NCI-H2081 treated with DMSO at 0.1 percent for 48 hours (cell line): Measurements from ENCODE around the gene C2orf68.
"Not testable (repeated sequence)": the region's sequence is repeated elsewhere in the genome, so short reads cannot be mapped to it uniquely, and the experiment has no call there.

ENCODE experiments used
- DNase-seq: peaks from one replicate; lab custom pipeline; 2025; lab: John Stamatoyannopoulos, UW

The C2orf68 gene

DNA sequence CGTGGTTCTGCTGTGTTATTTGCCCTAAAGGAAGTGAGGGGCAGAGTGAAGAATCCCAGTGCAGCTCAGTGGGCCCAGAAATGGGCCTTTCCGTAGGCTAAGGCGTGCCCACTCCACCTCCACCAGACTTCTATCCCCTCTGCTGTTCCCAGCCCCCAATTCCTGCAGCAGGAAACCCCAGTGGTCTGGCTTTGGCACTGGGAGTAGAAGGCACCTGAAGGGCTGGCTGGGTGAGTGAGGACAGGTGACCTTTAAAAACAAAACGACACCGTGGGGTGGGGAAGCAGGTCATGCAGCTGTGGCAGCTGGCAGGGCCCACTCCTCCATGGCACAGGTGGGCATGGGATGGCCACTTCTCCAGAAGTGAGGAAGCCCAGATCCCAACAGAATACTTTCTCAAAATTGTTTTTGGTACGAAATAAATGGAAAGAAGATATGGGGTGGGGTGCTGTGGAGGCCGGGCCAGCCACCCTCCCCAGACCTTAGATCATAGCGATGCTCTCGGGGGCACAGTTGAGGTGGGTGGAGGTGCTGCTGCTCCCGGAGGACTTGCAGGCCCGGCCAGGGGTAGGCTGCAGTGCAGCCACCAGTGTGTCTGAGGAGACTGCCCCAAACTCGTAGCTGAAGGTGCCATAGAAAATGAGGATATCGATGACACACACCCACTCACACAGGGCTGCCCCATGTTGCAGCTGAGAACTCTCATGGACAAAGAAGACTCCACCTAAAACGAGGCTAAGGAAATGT, 13.1 kb downstream of the C2orf68 start:
- DNase-seq: no peak

DNA sequence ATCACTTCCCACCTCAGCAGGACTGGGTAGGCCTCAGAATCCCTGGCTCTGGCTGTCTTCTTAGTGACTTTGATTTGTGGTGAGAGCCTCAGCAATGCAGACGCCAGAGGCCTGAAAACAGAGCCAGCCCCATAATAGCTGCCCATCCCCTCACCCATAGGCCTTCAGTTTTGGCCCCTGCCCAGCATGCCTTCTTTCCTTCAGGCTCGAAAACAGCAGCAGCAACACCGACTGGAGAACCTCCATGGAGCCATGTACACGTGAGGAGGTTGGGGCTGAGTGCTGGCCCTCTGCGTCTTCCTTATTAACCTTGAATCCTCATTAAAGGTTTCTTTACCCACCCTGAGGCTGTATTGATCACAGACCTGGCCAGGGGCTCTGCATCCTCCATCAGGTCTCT, 14.6 kb downstream of the C2orf68 start:
- DNase-seq: no peak

DNA sequence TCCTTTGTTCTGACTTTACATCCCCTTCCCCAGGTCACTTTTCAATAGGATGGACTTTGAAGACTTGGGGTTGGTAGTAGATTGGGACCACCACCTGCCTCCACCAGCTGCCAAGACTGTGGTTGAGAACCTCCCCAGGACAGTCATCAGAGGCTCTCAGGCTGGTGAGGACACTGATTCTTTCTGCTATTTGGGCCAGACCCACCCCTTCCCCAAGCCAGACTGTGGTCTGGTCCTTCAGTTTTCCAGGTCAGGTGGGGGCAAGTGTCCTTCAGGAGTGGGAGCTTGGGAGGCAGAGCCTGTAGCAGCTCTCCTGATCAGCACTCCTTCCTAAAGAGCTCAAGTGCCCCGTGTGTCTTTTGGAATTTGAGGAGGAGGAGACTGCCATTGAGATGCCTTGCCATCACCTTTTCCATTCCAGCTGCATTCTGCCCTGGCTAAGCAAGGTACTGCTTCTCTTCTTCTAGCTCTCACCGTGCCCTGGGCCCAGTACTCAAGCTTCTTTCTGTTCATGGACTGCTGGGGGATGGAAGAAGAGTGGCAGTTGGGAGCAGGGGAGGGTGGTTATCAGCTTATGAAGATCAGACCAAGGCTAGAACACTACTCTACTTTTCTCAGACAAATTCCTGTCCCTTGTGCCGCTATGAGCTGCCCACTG, 15.3 kb downstream of the C2orf68 start:
- DNase-seq: no peak

DNA sequence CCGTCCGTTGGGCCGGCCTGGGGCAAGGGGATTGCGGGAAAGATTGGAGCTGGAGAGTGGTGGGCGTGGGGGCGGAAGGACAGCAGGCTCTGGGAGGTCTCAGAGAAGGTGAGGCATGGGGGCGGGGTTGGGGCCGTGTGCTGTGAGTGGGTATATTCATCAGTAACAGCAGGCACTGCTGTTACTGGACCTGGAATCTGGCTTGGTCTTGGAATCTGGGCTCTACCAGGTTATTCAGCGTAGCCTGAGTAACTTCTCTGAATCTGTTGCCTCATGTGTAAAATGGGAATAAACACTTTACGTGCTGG, 15.9 kb downstream of the C2orf68 start:
- no peak for DNase-seq

DNA sequence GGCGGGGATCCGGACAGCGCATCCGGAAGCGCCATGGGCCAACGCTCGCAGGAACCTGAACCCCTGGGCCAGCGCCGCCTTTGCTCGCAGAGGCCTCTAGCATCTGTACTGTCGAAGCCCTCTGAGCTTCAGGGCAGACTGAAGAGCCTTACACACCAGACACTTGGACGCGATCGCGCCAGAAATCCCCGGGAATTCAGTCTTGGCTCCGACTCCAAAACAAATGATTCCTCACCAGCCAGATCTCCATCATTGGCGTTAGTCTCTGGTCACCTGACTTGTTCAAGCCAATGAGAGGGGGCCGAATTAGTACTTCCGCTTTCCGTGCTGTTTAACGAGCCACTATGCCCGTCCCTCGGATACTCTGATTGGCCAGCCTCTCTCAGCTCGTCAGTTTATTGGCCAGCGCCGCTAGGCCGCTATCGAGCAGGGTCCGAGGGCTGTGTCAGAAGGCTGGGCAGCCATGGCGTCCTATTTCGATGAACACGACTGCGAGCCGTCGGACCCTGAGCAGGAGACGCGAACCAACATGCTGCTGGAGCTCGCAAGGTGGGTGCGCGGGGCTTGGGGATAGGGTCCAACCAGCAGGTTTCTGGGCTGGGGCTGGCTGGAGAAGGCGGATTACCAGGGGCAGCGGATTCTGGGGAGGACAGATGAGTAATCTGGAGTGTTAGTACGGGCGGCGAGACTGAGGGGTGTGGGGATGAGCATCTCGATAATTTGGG, 16.4 kb downstream of the C2orf68 start, which contains the start of gene RNF181:
RNF181 (plus strand) TSS at position 445 of the 725 bp plus-strand sequence; CDS start at position 464, 19 bp downstream.
- DNase-seq: peak; percentile 83

DNA sequence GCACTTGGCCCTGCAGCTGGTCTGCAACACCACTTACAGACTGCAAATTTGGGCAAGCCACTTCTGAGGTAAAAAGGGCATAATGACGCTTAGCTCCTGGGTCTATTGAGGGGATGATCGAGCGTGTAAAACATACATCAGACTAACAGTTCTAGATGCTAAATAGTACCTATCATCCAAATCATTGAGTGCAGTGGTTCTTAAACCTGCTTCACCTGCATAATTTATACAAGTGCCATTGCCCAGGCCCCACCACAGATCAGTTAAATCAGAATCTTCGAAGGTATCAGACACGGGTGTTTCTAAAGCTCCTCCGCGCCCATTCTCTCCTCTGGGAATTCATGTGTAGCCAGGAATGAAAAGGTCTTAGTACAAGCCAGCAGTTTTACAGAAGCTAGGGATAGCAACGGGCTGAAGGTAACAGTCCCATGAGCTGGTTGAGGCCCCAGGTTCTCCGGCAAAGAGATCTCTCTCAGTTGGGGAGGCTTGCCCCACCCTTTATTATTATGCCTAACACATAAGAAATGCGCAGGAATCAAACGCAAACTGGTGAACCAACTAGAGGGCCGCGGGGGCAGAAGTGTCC, 17.1 kb downstream of the C2orf68 start:
- no peak for DNase-seq

DNA sequence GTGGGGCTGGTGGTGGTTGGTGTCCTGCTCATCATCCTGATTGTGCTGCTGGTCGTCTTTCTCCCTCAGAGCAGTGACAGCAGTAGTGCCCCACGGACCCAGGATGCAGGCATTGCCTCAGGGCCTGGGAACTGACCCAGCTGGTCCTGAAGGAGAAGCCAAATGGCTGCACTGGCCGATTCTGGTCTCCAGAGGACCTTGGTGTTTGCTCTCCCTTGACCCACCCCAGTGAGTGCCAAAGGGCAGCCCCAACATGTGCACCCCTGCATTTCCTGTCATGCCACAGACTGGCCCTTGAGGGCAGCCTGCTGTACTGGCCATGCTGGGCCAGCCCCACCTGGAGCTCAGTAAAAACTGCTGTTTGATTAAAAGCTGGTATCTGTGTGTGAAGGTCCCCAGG, 18.8 kb downstream of the C2orf68 start:
- no peak for DNase-seq

DNA sequence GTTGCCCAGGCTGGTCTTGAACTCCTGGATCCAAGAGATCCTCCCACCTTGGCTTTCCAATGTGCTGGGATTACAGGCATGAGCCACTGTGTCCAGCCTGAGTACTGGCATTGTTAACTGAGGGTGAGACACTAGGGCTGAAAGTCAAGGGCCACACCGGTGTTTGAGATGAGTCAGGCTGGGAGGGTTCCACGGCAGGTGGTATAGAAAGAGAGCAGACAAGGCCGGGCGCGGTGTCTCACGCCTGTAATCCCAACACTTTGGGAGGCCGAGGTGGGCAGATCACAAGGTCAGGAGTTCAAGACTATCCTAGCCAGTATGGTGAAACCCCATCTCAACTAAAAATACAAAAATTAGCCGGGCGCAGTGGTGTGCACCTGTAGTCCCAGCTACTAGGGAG, 19.6 kb downstream of the C2orf68 start:
- DNase-seq: not testable (repeated sequence)

DNA sequence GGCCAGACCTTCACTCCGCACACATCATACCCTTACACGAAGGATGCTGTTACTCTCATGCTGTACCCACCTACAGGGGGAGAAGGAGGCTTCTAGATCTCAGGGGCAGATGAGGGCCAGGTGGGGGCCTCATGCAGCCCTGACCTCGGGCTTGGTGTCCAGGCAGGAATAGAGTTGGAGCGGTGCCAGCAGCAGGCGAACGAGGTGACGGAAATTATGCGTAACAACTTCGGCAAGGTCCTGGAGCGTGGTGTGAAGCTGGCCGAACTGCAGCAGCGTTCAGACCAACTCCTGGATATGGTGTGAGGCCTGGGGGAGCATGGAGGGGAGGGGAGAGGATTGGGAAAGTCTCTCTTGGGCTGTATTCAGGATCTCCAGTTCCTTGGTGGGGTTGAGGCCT, 20.3 kb downstream of the C2orf68 start:
- no peak for DNase-seq

DNA sequence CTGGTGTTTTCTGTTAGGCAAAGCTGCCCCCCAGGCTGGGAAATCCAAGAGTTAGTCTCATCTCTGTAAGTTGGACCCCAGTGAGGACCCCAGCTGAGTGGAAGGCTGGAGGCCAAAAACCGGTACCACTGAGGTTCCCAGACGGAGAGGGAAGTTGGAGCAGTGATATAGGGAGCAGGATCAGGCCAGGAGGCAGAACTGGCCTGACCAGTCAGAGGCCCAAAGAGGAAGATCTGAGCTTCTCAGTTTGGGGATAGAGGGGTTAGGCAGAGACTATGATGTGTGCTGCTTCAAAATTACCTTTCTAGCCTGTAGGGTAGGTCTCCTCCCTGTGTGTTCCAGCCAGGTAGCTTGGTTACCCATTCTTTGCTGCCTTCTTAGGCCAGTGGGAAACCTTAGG, 20.9 kb downstream of the C2orf68 start:
- no peak for DNase-seq

DNA sequence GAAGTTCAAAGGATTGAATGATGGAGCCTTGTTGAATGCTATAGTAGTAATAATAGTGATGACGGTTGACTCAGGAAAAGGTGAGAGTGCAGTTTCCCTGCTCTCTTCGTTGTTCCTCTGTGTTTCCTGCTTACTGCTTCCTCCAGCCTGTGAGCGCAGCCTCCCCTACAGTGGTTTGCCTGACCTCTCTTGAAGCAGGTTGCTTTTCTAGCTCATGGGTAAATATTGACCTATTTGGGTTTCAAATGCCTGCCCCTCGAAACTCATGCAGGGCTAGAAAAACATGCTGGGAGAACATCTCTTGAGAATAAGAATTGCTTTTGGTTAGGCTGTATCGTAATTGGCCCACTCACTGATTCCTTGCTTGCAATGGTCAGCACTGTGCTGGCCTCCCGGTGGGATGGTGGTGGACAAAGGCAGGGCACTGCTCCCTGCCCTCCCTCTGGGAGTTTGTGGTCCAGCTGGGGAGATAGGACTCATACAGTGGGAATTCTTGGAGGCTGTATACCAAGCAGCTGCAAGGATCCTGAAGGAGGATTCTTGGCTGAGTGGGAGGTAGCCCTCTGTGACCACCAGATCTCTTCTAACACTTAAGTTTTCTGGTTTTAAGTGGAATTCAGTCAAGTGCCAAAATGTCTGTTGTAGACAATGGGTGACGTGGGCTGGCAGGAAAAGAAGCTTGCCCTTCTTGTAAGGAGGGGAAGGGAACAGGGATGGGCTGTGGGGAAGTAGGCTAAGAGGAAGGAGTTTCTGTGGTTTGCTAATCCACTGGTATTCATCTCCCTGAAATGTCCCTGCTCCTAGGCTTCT, 21.7 kb downstream of the C2orf68 start:
- no peak for DNase-seq

DNA sequence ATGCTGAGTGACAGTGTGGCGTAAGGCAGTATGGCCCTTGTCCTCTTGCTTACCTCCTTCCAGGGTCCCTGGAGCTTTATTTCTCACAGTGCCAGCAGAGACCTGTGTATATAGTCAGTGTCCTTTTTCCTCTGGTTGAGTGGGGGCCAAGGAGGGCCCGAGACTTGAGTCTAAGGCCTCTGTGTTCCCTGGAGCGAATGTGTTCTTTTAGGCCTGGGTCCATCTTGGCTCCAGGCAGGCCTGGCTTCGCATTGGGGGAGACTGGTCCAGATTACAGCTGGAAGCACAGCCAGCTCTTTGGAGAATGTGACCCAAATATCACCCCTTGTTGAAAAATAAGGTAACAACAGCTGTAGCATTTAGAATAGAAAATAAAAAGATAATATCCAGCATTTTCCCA, 22.7 kb downstream of the C2orf68 start:
- DNase-seq: no peak

DNA sequence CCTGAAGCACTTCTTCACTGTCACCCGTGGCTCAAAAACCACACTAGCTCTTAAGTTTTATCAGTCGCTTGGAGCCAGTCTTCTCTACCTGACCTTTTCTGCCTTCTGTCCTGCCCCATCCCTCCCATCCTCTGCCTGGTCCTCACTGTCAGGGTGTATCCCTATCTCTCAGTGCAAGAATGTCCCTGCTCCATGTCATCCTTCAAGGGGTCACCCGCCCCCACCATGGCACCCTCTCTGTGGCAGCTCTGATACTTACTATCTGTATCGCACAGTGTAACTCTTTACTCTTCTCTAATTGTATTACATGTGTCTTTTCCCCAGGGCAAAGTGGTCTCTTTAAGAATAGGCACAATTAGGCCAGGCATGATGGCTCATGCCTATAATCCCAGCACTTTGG, 23.2 kb downstream of the C2orf68 start:
- DNase-seq: no peak

DNA sequence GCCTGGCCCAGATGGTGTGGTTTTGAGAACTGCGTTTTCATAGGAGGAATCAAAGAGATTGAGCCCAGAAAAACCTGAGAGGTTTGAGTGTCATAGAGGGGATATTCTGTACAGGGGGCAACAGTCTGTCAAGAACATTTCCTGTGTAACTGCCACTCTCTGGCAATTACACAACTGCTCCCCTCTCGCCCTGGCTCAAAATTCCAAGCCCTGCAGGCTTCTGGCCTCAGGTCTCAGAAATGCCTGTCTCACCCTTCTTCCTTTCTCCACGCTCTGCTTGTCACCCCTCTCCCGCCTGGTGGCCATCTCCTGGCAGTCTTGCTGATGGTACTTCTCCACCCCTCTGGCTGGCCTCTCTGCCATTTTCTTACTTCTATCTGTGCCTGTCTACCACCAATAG, 23.6 kb downstream of the C2orf68 start:
- no peak for DNase-seq

DNA sequence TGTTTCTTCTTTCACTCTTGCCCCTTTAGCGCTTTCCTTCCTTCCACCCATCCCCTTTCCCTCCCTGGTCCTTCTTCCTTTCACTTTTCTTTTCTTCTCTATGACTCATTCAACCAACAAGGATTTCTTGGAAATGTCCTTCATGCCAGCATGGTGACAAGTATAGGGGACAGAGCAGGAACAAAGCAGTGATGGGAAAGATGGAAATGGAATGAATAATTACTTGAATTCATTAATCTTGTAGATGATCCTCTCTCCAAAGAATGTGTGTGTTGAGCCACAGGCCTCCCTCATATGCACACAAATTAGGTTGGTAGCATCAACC, 26.1 kb downstream of the C2orf68 start:
- no peak for DNase-seq

DNA sequence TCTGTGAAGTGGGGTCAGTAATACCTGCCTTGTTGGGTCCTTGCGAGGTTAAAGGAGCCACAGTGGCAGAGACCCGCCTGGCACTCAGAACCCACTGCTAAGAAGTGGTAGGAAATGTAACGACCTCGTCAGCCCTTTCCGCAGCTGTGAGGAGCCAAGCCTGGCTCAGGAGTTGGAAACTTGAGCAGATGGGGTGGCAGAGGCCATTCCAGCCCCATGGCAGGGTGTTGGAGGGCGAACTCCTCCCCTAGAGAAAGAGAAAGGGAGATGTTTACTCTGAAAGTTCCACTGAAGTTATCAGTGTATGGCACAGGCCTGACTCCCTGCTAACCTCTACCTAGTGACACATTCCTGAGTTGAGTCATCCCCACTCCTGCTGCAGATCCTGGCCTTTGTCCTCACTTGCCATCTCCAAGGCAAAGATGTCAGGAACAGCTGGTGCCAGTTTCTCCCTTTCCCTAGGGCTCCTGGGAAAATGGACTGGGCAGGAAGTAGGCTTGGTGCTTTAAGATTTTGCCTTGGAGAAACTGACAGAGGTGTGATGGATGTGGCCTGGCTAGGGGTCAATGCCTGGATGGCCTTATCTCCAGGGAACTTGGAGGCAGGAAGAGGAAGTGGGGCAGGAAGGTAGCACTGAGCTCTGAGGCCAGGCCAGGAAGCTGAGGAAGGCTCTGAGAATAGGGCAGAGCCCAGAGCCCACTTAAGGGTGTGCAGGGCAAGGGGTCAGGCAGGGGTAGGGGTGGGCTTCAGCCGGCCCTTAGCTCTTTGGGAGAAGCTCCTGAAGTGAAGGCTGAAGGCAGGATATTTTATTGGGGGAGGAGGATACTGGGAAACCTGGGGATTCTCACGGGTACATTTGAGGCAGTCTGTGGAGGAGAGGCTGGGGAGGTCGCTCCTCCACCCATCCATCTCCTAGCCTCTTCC, 26.7 kb downstream of the C2orf68 start:
- DNase-seq: no peak

DNA sequence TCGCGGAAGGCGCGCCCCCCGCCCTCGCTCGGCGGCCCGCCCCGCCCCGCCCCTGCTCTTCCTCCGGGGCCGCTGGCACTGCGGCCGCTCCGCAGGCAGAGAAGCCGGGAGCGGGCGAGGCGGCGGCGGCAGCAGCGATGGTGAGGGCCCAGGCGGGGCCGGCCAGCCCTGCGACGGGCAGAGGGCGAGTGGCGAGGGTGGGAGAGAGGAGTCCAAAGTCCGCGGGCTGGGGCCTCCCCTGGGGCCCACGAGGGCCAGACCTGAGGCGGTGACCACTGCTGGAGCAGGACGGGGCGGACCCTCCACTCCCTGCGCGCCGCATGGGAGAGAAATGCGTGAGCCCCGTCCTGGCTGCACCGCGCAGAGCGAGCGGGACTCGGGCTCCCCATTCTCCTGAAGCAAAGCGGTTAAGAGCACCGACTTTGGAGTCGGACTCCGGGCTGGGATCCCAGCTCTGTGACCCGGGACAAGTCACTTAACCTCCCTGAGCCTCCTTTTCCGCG, 27.5 kb downstream of the C2orf68 start, which contains the start of gene VAMP5:
VAMP5 (plus strand) TSS at position 78 of the 503 bp plus-strand sequence; CDS start at position 138, 60 bp downstream.
- DNase-seq: no peak

DNA sequence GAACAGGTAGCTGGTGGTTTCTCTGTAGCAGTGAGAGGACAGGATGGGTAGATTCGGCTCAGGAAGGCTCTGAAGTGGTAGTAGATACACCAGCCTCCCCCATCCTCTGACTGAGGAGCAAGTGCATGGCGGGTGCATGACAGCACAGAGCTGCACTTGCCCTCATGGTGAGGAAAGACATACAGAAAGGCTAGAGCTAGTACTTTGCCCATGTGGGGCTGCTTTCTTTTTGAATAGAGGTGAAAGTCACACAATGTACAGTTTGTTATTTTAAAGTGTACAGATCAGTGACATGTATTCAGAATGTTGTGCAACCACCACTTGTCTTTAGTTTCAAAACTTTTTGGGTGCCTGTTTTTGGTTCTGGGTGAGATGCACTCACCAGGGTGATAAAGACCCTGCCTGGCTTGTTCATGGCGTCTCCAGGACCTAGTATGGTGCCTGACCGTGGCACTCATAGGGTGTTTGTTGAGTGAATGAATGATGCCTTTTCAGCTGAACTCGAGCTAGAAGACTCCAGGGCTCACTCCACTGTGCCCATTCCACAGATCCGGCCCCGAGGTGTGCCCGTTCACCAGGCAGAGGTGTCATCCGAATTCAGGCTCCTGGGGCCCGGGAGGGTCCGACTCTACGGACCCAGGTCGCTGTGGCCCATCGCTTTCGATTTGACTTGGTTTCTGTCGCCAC, 28.1 kb downstream of the C2orf68 start:
- DNase-seq: no peak

DNA sequence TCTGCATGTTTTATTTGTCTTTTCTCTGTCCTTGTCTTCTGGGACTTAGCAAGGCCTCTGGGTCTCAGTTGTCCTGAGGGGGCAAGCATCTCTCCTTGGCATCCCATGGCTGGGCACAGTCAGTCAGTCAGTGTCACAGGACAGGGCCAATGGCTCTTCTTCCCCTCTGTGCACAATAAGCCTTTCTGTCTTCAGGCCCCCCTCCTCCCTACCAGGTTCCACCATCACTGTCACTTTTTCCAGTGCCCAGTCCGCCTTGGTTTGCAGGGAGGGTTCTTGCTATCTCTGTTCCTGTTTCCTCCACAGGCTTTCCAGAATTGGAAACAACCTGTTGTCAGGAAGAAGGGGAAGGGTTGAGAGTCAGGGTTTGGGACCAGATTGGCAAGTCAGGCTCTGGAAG, 29.4 kb downstream of the C2orf68 start:
- no peak for DNase-seq

DNA sequence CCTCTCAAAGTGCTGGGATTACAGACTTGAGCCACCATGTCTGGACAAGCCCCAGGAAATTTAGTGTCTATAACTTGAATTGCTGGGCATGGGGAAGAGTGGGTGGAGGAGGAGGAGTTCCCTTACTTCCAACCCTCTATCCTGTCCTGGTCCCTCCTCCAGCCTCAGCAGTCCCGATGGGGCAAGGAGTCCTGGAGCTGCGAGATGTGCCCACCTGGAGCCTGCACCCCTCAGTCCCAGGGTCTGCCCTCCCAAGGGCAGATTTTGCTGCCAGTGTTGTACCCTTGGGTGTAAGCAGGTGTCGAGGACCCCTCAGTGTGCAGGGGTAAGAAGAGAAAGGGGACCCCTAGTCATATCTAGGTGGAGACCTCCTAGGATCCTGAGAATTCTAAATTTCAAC, 31.7 kb downstream of the C2orf68 start:
- no peak for DNase-seq
